Inflammatory macrophage (primary cell): Measurements from ENCODE around the gene CYTL1.
"Not testable (repeated sequence)": the region's sequence is repeated elsewhere in the genome, so short reads cannot be mapped to it uniquely, and the experiment has no call there.

Source experiments
- DNase-seq, 2 donors: peaks; one replicate each; pipeline ENCODE4 v3.0.0-alpha.2; 2020 to 2022

Gene CYTL1

GRCh38 chr4:4996935-4997334, 22.3 kb downstream of the CYTL1 start:
- DNase-seq = not testable (repeated sequence)

- DNase-seq = no peak
Observed at GRCh38 chr4:4995908-4996265, 23.4 kb downstream of the CYTL1 start.

- peak; percentile 75 to 76 for DNase-seq
Observed at GRCh38 chr4:4995103-4995907, 24.0 kb downstream of the CYTL1 start.

DNA sequence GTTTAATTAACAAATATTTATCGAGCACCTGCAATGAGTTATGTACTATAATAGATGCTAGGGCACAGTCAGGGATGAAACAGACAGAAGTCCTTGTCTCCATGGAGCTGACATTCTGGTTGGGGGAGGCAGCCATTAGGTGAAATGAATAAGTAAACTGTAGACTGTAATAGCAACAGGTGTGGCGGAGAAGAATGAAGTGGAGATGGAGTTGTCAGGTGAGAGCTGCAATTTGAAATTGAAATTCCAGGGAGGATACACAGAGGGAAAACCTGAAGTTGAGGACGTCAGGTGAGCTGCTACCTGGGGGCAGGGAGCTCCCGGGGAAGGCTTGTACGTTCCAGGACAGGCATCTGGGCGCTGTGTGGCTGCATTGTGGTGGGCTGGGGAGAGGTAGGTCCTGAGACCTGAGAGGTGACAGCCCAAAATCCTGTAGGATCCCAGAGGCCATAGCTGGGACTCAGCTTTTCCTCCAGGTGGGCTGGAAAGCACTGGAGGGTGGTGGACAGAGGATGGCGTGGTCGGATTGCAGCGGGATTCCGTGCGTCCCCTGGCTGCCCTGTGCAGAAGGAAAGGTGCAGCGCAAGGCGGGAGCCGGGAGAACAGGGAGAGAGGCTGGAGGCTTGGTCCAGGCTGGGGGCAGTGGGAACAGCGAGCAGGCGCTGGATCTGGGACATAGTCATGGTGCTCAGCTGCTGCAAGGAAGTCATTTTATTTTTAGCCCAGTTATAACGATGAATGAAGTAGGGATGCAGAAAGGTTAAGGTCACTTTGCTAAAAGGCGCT, 24.8 kb downstream of the CYTL1 start:
- no peak for DNase-seq

GRCh38 chr4:4992833-4993232, 26.4 kb downstream of the CYTL1 start:
- DNase-seq = no peak

DNA sequence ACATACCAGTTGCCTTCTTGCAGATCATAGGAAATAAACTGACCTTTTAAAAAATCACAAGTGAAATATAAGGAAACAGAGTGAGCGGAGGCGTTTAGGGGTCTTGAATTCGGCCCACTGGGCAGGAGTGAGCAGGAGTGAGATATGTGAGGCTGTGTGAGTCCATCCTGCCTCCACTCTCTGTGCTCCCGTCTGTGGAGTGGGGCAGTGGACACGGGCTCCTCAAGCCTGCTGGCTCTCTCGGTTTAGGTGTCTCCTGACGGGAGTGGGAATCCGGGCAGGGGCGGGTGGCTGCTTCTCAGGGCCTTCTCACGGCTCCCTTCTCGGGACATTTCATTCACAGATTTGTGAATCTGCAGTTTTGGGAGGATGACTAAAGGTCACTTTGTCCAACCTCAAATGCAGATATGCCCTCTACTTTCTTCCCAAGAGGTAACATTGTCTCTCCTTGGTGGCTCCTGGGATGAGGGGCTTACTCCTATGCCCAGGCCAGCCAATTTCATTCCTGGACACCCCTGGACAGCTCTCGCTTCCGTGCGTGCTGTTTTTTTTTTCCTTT, 27.6 kb downstream of the CYTL1 start:
- no peak for DNase-seq

- DNase-seq = peak; percentile 6 to 16
Observed at GRCh38 chr4:4990857-4991540, 28.3 kb downstream of the CYTL1 start.

- DNase-seq = no peak
Observed at GRCh38 chr4:4990329-4990728, 28.9 kb downstream of the CYTL1 start.

DNA sequence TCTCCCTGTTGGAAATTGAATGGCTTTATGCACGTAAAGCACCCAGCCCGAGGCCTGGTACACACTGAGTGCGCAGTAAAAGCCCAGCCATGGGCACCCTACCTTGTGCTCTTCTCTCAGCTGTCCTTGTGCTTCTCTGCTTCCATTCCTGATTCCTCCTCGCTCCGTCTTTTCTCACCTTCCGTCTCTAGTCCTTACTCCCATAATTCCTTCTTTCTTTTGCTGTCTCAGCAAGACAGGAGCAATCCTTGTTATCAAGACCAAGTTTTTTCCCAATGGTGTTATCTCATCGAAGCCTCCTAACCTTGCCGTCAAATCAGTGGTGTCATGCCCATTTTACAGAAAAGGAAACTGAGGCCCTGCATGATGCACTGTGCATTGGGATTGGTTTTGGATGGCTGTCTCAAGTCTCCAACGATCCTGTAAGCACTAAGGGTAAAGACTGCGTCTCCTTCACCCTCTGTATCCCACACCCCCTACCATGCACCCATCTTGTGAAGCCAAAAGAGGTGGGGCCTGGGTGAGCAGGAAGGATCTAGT, 30.1 kb downstream of the CYTL1 start:
- no peak for DNase-seq

DNA sequence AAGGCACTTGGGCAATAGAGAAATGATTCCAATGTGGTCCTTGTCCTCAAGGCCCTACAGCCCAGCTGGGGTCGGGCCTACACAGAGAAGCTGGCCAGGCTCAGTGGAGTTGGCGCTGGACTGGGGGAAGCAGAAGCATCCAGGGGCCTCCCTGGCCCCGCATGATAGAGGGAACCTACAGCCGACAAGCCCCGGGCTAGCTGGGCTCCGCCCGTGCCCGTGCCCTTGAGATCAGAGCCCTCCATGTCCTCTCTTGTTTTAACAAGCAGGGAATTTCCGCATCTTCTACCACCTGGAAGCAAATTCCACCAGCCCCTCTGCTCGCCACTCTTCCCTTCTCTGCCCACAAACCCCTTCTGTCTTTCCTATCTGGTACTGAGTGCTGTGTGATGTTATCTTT, 31.6 kb downstream of the CYTL1 start:
- DNase-seq = no peak

- no peak for DNase-seq
Observed at GRCh38 chr4:4986841-4987240, 32.4 kb downstream of the CYTL1 start.

DNA sequence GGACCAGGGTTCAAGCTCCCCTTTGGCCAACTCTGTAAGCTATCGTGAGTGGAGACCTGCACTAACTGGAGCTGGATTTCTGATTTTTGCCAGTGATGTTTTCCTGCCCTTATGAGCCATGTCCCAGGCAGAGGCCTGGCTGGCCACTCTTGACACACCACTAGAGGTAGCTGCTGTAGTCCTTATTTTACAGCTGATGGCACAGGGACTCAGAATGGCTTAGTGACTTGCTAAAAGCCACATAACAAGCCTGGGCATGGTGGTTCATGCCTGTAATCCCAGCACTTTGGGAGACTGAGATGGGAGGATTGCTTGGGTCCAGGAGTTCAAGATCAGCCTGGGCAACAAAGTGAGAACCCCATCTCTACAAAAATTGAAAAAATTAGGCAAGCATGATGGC, 33.4 kb downstream of the CYTL1 start:
- DNase-seq = no peak

DNA sequence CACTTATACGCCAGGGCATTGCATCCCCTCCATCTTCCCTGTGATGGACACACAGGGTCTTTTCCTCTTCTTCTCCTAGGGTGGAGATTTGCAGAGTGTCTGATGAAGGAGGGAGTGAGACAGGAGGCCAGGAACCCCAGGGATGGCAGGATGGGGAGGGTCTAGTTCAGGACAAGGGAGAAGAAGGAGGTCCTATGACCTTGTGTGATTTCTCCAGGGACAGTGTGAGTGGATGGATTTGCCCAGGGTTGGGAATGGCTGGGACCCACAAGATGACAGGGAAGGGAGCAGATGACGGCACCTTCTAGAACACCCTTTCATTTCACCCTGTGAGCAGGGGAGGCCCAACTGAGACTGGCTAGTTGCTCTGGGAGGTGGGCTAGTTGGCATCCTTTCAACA, 34.2 kb downstream of the CYTL1 start:
- no peak for DNase-seq

DNA sequence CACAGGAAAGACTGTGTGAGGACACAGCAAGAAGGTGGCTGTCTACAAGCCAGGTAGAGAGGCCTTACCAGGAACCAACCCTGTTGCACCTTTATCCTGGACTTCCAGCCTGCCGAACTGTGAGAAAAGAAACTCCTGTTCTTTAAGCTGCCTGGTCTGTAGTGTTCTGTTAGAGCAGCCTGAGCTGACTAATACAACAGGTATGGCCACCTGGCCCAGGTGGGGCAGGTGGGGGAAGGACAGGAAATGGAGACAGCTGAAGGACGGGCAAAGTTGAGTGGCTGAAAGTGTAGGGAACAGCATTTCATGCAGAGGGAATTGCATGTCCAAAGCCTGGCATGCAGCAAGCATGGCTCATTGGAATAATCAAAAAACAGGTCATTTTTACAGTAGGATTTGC, 35.1 kb downstream of the CYTL1 start:
- DNase-seq = no peak

DNA sequence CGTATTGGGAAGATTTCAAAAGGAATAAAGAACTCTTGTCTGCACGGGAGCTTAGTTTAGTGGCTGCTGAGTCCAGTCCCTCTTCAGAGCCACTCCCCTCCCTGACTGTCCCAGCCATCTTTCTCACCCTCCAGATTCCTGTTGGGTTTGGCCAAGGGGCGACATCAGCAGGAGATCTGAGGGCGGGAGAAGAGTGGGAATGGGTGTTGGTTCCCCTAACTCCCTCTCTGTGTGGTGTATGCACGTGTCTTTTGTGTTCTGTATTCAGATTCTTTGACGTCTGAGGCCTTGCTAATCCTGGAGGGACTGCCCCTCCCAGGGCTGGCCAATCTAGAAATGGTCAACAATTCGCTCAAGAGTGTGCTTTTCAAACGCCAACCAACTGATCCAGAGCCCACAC, 37.4 kb downstream of the CYTL1 start:
- no peak for DNase-seq

DNA sequence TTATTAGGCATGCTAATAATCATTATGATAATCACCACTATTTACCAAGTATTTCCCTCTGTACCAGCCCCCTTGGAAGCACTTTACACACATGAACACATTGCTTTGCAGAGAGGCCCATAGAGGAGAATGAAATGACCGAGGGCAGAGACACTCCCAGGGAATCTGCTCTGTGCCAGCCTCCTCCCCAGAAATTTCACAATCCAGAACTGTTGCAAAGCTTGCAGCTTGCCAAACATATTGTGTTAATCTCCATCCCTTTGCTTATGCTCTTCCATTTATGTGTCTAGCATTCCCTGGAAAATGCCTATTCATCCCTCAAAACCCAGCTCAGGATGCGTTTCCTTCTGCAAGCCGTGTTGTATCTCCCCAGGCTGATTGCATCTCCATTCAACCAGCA, 37.8 kb downstream of the CYTL1 start:
- no peak for DNase-seq

- no peak for DNase-seq
Observed at GRCh38 chr4:4980621-4981230, 38.5 kb downstream of the CYTL1 start.

DNA sequence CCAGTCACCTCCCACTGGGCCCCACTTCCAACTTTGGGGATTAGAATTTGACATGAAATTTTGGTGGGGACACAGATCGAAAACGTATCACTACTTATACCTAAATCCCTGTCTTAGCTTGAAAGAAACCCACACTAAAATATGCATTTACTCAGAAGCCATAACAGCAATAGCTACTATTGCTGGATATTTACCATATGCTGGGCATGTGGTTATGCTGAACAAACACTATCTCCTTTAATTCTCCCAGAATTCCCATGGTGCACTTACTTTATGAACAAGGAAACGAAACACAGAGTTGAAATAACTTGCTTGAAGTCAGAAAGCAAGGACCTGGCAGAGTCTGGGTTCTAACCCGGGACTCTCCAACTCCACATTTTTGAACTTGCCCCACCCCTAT, 39.3 kb downstream of the CYTL1 start:
- no peak for DNase-seq

- no peak for DNase-seq
Observed at GRCh38 chr4:4974727-4975126, 44.5 kb downstream of the CYTL1 start.

DNA sequence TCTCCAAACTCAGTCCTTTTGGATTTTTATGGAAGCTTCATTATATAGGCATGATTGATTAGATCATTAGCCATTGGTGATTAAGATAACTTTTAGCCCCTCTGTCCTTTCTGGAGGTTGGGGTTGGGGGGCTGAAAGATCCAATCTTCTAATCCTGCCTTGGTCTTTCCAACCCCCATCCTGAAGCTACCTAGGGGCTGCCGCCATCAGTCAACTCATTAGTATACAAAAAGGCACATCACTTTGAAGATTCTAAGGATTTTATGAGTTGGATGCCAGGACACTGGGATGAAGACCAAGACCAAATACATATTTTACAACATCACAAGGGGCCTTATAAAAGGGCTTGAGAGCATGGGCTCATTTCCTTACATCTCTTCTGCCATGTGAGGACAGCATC, 47.5 kb downstream of the CYTL1 start:
- DNase-seq = no peak

DNA sequence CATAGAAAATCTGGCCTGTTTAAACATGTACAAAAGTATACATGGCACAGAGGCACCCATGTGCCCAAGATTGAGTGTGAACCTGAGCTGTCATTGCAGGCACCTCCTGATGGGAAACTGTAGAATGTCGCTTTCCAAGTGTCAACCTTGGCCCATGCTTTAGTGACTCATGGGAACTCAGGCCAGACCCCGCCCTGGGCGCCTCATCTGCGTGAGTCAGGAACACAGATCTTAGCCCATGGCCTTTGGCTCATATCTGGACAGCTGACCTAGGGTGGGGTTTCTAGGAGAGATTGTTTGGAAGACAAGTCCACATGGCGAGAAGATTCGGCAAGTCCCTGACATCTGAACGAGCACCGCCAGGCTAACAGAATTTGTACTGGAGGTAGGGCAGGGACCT, 50.0 kb downstream of the CYTL1 start:
- no peak for DNase-seq

DNA sequence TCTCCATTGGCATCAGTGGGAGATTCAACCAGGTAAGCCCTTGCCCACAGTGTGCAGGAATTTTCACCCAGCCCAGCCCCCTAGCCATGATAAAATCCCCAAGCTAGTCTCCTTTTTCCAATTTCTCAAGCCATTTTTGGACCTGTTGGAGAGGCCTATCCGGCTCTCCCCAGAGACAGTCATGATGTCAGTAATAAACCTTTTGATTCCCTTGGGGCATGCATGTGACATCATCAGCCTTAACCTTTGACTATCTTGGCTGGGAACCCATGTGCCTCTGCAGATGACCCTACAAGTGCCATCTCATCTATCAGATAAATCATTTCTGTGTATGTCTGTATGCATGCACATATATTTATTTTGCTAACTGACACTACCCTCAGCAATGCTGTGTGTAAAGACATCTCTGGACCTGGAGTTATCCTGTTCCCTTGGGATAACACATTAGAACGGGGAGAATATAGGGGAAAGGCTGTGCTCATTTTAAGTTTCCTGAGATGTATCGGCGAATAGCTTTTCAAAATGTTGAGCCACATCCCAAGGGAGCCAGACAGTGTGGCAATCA, 51.0 kb downstream of the CYTL1 start:
- DNase-seq = no peak
